Measurements from ENCODE around the gene LRP5. TPM values are rescaled to one million over a fixed set of nuclear protein-coding genes. Genes with fewer than 3 reads are reported as not detected.

LRP5 gene
- total and polyA plus RNA-seq, 9 of the 15 experiments (the other 6 are each of a cell fraction or from before 2014, with no cell fraction given): 0.48 to 44.2 (median 13.5) TPM

DNA sequence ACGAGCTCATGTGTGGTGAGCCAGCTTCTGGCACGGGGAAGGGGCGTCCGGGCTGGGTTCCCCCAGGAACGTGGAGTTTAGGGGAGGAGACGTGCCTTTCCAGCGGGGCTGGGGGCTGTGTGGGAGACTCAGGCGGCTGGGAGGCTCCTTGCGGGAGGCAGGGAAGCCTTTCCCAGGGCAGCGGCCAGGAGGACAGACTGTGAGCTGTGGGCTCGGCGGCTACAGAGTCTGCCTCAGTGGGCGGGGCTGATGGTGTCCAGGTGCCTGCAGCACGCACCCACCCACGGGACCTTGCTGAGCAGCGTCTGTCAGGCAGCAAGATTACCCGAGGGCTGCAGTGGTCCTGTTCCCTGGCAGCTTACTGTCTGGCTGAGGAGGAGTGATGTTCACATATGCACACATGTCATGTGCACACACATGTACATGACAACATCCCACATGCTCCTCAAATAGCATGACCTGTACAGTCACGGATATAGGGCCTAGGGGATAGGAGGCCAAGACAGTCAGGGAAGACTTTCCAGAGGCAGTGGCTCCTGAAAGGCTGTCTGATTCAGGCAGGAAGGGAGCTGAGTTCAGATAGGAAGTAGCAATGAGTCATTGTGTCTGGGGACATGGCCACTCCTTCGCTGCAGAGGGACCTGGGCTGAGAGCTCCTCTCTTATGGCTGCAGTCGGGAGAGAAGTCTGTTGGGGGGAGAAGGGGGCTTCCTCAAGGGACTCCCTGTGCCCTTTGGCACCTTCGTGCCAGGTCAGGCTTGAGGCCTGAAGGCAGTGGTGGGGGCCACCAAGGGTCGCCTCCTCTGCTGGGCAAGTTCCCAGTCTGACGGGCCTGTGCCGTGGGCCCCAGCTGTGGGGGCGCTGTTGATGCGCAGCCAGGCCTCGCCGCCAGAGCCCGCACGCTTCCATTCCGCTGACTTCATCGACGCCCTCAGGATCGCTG is 124.9 kb downstream of the LRP5 start (continued):
- peak; percentile 93 for TF ChIP-seq MGA (IDR thresholded peaks at IDR 0.05)
- TF ChIP-seq, protein P1, sequence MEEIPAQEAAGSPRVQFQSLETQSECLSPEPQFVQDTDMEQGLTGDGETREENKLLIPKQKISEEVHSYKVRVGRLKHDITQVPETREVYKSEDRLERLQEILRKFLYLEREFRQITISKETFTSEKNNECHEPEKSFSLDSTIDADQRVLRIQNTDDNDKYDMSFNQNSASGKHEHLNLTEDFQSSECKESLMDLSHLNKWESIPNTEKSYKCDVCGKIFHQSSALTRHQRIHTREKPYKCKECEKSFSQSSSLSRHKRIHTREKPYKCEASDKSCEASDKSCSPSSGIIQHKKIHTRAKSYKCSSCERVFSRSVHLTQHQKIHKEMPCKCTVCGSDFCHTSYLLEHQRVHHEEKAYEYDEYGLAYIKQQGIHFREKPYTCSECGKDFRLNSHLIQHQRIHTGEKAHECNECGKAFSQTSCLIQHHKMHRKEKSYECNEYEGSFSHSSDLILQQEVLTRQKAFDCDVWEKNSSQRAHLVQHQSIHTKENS (CRISPR knock-in tag; IDR thresholded peaks at IDR 0.05): no peak
- TF ChIP-seq ZNF41 (CRISPR knock-in tag; conservative IDR thresholded peaks at IDR 0.05): no peak
- no peak for TF ChIP-seq RNF219 (CRISPR knock-in tag; IDR thresholded peaks at IDR 0.05)
- no peak for TF ChIP-seq ZNF699 (CRISPR knock-in tag; IDR thresholded peaks at IDR 0.05; ENCODE audit: insufficient replicate concordance)
- TF ChIP-seq THRAP3 (IDR thresholded peaks at IDR 0.05; ENCODE audit: borderline replicate concordance): 0 out of 2 replicates have a peak, but pooled peaks have one; percentile 59
- no peak for TF ChIP-seq DMBX1 (CRISPR knock-in tag; IDR thresholded peaks at IDR 0.05; ENCODE audit: borderline replicate concordance)
- TF ChIP-seq ZNF316 (IDR thresholded peaks at IDR 0.05): no peak
- 0 out of 2 replicates have a peak, but pooled peaks have one; percentile 2 for TF ChIP-seq USF1 (CRISPR knock-in tag; IDR thresholded peaks at IDR 0.05)
- 0 out of 2 replicates have a peak, but pooled peaks have one; percentile 31 for TF ChIP-seq SMARCC2 (IDR thresholded peaks at IDR 0.05; ENCODE audit: low read depth)

Data from K562 (cell line).